DMS114 treated with DMSO at 0.1 percent for 48 hours (cell line): ENCODE measurements around the gene NME7.
"Not testable (repeated sequence)": the region's sequence is repeated elsewhere in the genome, so short reads cannot be mapped to it uniquely, and the experiment has no call there.

Source experiments
- DNase-seq: peaks from one replicate; lab custom pipeline; 2025; ENCODE audit not compliant: unreplicated experiment; lab: John Stamatoyannopoulos, UW

Gene NME7

DNA sequence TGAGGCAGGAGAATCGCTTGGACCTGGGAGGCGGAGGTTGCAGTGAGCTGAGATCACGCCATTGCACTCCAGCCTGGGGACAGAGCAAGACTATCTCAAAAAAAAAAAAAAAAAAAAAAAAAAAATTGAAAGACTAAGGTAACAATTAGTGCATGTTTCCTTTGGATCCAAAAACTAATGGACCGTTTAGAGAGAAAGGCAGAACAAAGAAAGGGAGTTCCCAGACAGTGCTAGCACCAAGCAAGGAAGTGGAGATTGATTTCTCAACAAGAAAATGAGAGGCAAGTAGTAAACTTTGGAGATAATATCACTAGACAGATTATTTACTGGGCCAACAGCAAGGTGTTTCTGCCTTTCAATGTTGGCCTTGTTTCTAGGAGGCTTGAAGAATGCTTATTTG is 236.9 kb downstream of the NME7 start:
- DNase-seq: no peak

DNA sequence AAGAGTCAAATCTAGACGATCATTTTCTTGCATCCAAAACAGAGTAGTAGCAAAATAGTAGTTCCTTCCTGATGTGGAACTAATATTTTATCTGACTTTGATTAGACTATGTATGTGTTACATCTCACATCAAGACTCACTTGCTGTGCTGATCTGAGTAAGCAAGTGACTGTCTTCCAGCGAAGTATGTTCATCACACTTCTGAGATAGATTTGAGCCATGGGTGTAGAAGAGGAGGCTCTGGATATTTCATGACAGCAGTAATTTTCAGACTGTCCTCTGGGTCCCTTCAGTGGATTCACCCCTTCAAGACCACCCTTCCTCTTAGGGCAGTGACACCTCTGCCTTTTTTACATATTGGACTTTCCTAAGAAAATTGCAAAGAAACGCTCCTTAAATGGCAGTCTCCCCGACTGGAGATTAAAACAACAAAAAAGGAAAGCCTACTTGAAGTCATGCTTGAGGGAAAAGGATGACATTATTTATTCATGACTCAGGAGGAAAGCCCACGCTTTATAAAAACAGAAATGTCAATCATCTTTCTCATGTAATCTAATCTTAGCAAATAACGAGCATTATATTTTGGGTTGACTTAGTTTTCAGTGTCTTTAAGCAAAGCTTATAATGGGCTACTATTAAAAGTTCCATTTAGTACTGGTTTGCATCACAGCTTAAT is 238.3 kb downstream of the NME7 start:
- no peak for DNase-seq

DNA sequence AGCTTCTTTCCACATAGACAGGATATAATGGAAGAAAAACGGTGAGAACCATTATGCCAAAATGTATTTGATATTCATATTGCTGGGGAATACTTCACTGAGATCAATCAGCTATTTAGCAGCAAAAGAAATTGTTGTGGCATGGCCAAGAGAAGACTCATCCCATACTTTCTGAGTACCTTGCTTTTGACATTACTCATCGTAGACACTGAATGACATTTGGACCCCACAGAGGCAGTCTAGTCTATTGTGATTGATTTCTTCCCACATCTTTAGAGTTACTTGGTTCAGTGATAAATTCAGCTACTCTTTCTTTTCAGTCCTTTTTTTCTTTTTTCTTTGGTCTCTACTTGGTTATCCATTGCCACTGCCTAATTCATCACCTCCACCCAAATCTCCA is 239.0 kb downstream of the NME7 start:
- DNase-seq: no peak

DNA sequence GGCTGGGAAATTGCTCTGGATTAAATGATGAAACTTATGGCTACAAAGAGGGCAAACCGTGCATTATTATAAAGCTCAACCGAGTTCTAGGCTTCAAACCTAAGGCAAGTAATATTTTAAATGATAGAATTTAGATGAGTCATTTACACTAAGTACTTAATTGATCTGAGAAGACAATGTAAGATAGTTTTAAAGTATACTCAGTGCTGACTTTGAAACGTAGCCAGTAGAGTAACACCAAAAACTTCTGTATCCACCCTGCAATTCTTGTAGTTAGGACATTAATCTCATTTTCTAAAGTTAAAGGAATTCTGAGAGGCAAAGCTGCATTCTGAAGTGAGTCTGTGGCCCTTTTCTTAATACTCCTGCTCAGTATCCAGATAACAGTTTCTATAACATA is 240.3 kb downstream of the NME7 start:
- no peak for DNase-seq

DNA sequence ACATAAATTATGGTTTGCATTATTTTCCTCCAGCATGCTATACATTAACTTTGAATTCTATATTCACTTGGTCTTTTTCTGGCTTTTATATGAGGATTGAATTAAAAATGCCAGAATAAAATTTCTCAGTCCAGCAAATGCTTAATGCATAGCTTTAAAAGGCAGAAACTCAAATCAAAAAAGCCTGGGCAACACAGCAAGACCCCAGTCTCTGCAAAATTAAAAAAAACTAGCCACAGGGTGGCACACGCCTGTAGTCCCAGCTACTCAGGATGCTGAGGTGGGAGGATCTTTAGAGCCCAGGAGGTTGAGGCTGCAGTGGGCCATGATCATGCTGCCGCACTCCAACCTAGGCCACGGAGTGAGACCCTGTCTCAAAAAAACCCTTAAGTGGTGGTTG is 241.3 kb downstream of the NME7 start:
- DNase-seq: no peak

DNA sequence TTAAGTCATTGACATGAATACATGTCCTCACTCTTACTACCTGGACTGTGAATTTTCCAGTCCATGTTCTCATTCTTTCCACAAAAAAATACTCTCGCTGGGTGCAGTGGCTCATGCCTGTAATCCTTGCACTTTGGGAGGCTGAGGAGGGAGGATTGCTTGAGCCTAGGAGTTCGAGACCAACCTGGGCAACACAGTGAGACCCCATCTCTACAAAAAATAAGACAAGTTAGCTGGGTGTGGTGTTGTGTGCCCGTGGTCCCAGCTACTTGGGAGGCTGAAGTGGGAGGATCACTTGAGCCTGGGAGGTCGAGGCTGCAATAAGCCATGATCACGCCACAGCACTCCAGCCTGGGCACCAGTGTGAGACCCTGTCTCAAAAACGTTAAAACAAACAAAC is 242.0 kb downstream of the NME7 start:
- DNase-seq: not testable (repeated sequence)

DNA sequence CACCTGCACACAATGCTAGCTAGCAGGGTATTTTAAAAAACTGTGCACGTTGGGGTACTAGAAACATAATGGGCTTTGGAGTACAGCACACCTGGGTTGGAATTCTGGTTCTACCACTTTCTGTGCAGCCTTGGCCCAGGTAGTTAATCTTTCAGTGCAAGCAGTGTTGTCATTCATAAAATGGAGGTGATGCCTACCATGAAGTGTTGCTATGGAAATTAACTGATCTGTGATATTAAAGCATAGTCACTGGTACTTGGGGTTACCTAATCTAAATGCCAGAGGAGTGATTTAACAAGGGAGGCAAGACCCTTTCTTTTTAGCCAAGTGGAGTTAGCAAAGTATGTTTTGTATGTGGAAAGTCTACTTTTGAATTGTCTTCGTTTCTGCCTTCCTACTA is 243.1 kb downstream of the NME7 start:
- no peak for DNase-seq

DNA sequence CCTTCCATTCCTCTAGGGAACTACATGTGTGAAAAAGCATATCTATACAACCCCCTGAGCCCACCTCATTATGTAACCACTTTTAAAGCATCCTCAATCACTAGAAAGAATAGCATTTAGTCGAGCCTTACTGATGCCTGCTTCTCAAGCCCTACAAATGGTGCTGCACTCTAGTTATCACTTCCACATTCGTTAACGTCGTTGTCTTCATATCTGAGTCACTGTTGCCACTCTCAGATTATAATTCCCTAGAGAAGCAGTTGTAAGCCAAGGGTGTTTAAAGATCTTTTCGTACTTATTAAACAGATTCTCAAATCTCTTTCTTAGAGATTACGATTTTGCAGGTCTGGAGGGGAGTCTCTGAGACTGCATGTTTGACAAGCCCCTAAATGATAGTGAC is 244.6 kb downstream of the NME7 start:
- DNase-seq: no peak

DNA sequence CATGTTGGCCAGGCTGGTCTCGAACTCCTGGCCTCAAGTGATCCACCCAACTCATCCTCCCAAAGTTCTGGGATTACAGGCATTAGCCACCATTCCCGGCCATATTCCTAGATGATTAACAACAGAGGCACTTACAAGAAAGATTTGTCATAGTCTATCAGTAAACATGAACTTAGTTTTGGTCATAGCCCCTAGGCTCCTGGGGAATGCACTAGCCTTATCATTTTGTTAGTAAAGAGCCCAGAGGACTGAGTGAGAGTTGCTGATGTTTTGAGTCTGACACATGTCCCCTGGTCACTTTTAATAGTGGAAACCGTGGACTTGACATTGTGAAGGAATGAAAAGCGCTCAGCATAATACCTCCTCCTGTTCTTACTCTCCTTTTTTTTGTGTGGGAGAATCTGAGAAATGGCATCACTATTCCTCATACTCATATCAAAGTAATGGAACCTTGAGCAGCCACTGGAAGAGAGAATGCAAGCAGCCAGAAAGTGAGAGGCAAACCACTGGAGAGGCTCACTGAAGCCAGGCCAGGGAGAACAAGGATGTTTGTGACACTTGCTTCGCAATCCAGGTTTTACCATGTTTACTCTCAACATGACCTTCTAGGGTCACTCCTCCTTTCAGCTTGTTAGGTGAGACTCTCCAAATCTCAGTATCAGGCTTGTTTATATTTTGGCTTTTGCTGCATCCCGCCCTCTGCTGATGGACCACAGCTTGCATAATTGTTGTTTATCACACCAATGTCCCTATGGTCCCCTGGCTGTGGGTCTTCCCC is 246.3 kb downstream of the NME7 start:
- DNase-seq: no peak

DNA sequence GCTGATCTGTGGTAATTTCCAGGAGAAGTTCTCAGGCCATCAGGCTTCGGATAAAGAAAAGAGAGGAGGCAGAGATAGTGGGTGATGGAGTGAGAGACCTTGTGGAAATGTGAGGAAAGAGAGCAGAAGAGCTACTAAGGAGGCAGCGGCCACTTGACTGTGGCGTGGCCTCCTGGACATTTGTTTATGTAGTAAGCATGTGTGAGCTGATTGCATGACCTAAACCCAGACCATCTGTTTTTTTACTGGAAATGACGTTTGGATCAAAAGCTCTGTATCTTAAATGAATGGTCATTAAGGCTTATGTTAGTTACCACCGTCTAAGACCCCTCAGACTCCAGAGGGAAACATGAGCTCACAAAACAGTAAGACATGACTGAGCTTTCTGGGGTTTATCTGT is 247.5 kb downstream of the NME7 start:
- no peak for DNase-seq

DNA sequence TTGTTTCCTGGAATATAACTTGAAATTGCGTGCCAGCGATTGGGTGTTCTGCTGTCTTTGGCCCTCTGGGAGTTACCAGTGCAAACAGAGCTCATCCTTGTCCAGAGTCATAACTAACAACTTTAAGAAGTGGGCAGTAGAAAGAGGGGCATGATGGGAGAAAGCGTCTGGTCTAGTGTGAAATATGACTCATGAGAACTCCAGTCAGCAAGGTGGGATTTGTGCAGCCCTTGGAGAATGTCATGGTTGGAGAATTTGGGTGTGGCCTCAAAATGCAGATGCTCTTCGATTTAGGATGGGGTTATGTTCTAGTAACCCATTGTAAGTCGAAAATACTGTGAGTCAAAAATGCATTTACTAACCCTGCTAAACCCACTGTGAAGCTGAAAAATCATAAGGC is 248.2 kb downstream of the NME7 start:
- DNase-seq: no peak

DNA sequence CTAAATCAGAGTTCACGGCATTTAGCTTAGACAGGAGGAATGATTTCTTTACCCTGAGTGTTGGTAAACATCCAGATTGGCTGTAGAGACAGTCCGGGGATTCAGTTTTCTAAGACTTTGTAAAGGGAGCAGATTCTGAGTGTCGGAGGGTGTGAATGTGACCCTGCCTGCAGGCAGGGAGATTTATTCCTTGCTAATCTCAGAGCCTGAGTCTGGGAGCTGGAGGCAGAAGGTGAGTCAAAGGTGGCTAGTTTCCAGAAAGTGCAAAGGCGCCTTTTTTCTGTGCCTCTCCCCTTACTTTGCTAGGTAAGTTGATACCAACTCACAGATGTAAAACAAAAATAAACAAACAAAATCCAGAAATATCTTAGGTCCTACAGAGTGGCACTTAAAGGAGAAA is 249.4 kb downstream of the NME7 start:
- no peak for DNase-seq

DNA sequence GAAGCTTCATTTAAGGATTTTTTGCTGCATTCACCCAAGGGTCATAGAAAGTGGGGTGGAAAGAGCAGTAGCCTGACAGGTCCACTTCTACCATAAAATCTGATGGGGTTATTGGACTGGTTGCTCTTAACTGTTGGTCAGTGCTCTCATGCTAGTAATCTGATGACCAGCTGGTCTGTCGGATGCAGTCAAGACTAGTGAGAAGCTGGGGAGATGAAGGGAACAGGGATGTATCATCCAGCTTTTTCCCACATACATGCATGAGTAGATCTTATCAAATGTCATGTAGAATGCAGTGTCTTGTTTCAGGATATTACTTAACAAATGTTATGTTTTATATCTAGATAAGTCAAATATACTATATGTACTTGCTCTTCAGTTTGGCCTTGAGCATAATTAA is 250.0 kb downstream of the NME7 start:
- no peak for DNase-seq

DNA sequence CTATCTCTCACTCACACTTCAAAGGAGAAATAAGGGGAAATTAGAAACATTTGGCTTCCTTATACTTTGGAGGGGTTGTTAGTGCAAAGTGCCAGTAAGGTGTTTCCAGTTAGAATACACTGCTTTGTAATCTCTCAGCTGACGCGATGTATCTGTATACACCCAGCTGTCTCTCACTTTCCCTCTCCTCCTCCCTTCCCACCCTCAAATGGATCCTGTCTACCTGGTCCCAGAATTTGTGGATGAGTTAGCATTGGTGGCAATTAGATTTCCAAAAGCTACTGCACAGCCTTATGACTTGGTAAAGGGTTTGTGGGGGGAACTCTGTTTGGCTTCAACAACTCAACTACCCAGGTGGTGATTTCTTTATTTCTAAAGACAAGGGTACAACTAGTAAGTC is 250.6 kb downstream of the NME7 start:
- no peak for DNase-seq

DNA sequence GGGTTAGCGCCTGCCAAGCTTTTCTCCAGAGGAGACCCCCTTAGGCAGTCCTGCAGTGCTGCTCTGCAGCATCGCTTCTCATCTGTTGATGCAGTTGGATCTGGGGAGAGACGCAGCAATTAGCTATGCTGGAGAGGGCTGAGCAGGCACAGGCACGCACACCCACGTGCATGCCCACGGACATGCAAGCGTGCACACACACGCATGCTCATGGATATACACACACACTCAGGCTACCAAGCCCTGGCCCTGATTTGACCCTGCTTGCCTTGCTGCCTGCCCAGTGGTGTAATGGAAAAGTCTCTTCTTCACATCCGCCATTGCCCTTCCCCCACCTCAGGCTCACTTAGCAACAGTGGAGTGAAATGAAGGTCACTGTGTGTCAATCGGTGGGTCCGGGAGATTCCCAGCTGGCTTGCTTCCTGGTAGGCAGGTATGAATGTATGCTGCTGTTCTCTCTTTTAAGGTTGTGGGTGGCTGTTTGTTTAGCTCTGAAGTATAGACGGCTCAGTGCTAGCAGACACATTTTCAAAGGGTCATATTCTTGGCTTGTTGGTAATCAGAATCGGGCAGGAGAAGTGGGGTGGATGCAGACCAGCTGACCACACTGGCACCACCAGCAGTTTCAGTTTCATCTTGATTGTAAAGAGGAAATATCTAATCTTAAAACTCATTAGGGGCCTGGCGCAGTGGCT is 251.6 kb downstream of the NME7 start:
- DNase-seq: no peak

DNA sequence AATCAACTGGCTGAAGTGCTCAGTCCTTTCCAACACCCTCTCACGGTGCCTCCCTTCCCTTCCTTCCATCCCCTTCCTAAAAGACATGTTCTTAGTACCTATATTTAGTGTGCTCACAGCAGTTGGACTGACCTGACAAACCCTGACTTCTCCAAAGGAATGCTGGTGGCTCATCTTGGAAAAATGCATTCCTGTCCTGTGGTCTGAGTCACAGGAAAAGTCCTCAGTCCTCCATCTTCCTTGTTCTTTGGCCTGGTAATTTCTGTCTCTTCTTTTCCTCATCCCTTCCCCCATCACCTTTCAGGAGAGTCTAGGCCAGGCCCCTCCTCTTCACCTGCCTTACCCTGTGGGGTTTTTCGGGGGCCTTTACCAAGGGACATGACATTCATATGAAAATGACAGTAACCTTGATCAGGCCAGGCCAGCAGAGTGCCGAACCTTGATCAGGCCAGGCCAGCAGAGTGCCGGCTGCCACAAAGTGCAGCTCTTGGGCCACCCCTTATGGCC is 253.9 kb downstream of the NME7 start:
- DNase-seq: no peak

DNA sequence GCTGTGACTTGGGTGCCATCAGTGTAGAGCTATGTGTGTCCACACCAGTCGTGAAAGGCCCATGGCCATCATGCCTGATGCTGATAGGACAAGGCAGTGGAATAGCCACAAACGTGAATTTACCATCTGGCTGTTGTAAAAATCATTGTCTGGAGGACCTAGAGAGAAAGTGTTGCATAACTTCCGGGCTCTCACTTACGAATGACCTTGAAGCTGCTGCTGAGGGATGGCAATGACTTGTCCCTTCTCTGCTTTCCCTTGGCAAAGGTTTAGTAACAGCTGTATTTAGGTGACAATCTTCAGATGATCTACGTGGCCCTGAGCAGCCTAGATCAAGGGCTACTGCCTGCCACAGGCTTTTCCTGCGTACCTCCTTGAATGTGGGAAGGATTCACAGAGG is 255.4 kb downstream of the NME7 start:
- no peak for DNase-seq

DNA sequence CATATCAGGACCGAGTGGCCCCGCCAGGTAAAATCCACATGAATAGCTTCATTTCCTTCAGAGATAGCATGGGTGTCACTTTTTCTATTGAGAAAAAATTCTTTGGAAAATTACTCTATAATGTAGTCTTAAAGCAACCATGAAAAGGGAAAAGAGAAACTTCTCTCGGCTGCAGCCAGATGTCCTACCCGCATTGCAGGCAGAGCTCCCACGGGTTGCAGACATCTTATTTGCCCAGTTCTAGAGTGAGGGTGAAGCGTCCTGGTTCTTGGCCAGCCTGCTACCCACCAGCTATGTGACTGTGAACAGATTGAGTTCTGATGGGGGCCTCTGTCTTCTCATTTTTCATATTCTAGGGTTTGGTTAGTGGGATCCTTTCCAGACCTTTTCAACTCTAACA is 256.1 kb downstream of the NME7 start:
- no peak for DNase-seq

DNA sequence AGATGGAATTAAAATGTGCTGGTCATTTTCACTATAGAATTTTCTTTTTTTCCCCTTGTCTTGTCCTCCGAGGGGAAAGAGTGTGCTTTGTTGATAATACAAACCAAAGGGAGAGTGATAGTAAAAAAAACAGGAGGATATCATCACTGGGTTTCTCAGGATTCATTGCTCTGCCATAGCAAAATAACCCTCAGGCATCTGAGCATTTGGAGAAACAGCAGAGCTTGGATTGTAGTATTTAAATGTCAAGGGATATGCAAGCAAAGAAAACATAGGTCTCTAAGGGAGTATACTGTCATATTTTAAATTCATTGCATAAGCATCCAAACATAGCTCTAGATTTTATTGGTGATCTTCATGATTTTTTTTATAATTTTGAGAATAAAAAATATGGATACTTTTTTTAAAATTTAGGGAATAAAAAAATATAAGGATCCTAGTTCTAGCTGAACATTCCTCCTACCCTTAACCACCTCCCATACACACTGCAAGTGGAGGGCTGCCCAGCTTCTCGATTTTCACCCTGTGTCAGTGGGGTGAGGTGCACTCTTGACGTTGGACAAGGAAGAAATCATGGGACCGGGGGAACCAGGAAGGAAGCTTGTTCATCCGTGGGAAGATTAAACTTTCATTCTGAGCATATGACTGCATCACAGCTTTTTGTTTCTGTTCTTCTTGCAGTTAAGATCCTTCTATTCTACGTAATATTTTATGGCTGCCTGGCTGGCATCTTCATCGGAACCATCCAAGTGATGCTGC is 256.7 kb downstream of the NME7 start:
- no peak for DNase-seq

DNA sequence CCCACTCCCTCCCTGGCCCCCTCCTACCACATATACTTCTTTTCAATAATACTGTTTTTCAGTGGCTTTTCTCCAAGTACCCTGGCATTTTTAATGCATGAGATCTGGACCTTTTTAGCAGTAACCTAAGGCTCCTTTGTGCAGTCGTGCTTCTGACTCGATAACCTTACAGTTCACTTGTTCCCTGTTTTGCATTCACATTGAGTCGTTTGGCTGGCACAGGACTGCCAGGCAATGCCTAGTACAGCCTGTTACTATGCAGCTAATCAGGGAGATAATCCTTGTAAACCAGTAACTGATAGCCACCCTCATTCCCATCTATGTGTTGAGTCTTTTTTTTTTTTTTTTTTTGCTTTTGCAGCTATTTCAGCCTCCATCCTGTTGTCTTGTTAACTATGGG is 257.4 kb downstream of the NME7 start:
- no peak for DNase-seq

DNA sequence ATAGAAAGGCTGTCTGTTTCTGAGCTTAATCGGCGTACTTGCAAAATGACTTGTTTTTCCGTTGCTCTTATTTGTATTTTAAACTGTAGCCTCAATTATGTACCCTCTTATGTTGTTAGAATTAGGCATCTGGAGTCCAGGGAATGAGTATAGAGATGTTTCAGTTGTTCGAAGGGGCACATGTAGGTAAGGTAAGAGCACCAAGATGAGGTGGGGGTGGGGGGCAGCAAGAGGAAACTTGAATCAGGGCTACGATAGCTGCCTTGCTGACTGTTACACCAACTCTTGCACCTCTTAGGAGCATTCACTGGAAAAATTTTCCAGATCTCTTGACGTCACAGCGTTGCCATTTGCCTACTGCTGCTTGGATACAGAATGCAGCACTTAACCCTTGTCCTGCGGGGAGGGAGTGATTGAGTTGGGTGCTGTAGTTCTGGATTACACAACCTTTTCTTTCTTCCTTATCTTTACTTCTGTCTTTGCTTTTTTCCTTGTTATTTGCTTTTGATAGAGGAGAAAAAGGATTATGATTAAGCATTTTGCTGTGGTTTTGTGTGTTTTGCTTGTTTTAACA is 257.9 kb downstream of the NME7 start:
- no peak for DNase-seq
